GM21737 (cell line): ENCODE data around the gene NRARP.
A peak's percentile ranks its signal among the peaks of the same experiment; 100 is the strongest.
"Not testable (repeated sequence)": the region's sequence is repeated elsewhere in the genome, so short reads cannot be mapped to it uniquely, and the experiment has no call there.

Experiments used
- ATAC-seq: cut with Tn5 transposase; IDR thresholded peaks from one replicate; pipeline ENCODE4 v1.9.1; 2021; ENCODE audit warnings: mild to moderate bottlenecking, moderate library complexity; ENCODE audit not compliant: unreplicated experiment

NRARP gene, protein sequence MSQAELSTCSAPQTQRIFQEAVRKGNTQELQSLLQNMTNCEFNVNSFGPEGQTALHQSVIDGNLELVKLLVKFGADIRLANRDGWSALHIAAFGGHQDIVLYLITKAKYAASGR

GRCh38 chr9:137302118-137302448 lies at the start of gene NRARP:
TSS of gene NRARP (minus strand) at chr9:137302271. CDS start at chr9:137301928, 343 bp downstream.
- peak; percentile 65 for ATAC-seq

DNA sequence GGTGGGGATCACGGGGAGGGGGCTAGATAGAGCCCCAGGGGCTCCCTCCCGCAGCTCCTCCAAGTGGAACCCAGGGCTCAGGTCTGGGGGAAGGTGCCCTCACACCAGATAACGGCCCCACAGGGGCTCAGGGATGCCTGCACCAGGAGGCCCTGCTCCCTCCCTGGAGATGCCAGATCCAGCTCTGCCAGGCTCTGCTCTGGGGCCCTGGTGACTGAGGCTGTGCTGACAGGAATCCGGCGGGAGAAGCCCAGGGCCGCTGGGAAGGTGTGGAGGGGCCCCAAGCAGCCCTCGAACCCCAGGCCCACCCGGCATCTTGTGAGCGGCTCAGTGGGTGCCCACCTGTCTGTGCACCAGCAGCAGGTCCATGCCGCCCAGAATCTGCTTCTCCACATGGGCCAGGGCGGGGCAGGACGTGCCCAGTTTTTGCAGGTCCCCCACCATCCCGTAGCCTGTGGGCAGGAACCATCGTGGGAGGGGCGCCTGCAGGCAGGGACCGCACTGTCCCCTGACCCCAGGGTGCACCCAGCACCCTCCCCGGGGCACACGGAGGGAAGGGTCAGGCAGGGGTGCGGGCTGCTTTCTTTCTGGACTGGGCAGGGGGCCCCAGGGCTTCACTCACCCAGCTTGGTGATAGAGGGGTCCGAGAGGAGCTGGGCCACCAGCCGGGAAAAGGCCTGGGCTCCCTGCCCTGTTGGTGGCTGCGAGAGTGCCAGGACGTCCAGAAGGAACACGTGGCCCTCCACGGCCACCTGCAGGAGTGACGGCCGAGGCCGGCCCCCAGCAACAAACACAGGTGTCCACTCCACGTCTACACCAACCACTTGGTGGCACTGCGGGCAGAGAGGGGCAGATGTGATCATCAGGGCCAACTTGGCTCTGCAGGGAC lies 48.9 kb upstream of the NRARP start:
- ATAC-seq = no peak

- no peak for ATAC-seq
Observed at GRCh38 chr9:137349471-137350033, 47.5 kb upstream of the NRARP start.

GRCh38 chr9:137348769-137349470 lies 46.8 kb upstream of the NRARP start:
- ATAC-seq = no peak

DNA sequence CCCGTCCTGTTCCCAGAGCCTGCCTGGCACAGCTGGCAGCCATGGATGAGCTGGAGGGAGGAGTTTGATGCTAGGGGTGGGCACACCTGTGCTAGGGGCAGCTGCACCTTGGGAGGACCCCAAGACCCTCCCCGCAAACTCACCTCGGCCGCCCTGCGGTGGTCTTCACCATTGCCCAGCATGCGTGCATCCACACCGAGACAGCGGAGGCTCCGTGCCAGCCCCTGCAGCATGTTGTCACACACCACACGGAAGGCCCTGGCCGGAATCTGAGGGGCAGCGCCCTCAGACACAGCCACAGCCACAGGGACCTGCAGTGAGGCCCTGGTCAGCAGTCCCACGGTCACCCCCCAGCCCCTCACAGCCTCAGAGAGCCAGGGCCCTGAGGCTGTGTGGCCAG lies 45.9 kb upstream of the NRARP start:
- ATAC-seq = no peak

DNA sequence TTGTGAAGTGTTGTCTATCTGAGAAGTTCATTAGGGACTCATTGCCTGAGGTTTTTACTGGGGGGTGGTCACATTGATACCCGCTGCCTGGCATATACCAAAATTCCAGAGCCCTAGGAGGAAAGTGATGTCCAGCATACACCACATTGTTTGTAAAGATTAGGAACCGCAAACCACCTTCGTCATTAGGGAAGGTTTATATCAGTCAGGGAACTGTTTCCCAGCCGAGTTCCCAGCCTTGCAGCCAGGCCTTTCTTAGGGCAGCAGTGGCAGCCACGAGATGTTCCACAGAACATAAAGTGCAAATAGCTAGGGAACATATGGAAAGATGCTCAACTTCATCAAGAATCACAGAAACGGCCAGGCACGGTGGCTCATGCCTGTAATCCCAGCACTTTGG lies 40.4 kb upstream of the NRARP start:
- no peak for ATAC-seq

- ATAC-seq = no peak
Observed at GRCh38 chr9:137341227-137341626, 39.2 kb upstream of the NRARP start.

DNA sequence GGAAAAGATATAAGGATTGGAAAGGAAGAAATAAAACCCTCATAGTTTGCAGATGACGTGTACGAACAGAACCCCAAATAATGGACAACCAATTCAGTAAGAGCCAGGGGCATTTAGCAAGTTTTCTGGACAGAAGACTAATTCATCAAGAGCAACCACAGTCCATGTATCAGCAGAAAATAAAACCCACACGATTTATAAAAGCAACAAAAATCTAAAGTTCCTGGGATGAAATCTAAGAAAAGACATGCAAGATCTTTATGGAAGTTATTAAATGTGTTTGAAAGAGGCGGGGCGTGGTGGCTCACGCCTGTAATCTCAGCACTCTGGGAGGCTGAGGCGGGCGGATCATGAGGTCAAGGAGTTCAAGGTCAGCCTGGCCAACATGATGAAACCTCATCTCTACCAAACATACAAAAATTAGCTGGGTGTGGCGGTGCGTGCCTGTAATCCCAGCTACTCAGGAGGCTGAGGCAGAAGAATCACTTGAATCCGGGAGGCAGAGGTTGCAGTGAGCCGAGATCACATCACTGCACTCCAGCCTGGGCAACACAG lies 37.9 kb upstream of the NRARP start:
- ATAC-seq = not testable (repeated sequence)

- ATAC-seq = no peak
Observed at GRCh38 chr9:137339045-137339907, 37.2 kb upstream of the NRARP start.

DNA sequence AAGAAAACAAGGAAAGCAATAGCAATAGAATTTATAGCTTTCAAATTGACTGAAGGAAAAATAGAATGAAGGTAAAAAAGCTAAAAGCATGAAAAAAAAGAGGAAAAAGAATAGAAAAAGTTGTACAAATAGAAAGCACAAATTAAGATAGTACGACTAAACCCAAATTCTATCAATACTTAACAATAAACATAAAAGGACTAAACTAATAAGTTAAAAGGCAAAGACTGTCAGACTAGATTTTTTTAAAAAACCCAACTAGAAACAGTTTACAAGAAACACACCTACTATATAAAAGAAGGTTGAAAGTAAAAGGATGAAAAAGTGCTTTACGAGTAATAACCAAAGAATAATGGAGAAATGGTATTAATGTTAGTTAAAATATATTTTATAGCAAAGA lies 34.7 kb upstream of the NRARP start:
- ATAC-seq = no peak

DNA sequence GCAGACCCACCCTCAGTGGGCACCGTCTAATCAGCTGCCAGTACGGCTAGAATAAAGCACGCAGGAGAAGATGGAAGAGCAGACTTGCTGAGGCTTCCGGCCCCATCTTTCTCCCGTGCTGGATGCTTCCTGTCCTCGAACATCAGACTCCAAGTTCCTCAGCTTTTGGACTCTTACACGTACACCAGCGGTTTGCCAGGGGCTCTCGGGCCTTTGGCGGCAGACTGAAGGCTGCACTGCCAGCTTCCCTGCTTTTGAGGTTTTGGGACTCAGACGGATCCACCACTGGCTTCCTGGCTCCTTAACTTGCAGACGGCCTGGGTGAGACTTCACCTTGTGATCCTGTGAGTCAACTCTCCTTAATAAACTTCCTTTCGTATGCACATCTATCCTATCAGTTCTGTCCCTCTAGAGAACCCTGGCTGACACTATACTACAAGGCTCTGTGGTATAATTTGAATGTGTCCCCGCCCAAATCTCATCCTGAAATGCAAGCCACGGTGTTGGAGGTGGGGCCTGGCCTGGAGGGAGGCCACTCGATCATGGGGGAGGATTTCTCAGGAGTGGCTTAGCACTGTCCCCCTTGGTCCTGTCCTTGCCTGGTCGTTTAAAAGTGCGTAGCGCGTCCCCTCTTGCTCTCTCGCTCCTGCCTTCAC lies 31.1 kb upstream of the NRARP start:
- no peak for ATAC-seq

- ATAC-seq = no peak
Observed at GRCh38 chr9:137331929-137332328, 29.9 kb upstream of the NRARP start.

- ATAC-seq = no peak
Observed at GRCh38 chr9:137330689-137331088, 28.6 kb upstream of the NRARP start.

- not testable (repeated sequence) for ATAC-seq
Observed at GRCh38 chr9:137329590-137329989, 27.5 kb upstream of the NRARP start.

DNA sequence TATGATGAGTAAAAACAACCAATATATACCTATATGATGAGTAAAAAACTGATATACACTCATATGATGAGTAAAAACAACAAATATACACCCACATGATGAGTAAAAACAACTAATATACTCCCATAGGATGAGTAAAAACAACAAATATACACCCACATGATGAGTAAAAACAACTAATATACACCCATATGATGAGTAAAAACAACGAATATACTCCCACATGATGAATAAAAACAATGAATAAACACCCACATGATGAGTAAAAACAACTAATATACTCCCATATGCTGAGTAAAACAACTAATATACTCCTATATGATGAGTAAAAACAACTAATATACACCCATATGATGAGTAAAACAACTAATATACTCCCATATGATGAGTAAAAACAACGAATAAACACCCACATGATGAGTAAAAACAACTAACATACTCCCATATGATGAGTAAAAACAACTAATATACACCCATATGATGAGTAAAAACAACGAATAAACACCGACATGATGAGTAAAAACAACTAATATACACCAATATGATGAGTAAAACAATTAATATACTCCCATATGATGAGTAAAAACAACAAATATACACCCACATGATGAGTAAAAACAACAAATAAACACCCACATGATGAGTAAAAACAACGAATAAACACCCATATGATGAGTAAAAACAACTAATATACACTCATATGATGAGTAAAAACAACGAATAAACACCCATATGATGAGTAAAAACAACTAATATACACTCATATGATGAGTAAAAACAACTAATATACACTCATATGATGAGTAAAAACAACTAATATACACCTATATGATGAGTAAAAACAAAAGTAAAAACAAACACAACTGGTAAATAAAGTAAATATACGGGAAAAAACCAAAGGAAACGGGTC lies 25.8 kb upstream of the NRARP start:
- ATAC-seq = not testable (repeated sequence)

DNA sequence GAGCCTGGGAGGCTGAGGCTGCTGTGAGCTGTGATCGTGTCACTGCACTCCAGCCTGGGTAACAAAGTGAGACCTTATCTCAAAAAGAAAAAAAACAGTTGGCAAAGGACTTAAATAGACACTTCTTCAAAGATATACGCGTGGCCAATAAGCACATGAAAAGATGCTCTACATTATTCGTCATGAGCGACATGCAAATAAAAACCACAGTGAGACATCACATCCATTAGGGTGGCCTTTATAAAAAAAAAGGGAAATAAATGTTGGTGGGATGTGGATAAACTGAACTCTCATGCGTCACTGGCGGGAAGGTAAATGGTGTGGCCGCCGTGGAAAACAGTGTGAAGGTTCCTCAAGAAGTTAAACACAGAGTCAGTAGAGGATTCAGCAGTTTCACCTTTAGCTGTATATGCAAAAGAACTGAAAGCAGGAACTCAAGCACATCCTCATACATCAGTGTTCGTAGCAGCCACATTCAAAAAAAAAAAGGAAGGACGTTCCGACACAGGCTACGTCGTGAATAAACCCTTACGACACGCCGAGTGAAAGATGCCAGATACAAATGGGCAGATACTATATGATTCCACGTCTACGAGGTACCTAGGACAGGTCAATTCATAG lies 24.5 kb upstream of the NRARP start:
- peak; percentile 77 for ATAC-seq

GRCh38 chr9:137325799-137326198 lies 23.7 kb upstream of the NRARP start:
- ATAC-seq = no peak

DNA sequence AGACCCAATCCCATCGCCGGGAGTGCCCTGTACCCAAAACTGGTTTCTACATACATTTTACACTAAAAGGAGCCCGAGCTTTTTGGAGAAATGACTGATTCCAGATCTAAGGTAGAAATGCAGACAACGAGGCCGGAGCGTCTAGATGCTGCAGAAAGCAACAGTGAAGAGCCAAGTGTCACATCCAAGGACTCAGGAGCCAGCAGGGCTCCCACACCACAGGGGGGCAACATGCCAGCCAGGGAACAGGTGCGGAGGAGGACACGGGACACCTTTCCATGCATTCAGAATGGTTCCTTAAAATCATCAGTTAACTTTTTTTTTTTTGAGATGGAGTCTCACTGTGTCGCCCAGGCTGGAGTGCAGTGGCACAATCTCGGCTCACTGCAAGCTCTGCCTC lies 23.1 kb upstream of the NRARP start:
- no peak for ATAC-seq
